ENCODE results near the gene ABCA4. TPM values are rescaled to one million over a fixed set of nuclear protein-coding genes. Genes with fewer than 3 reads are reported as not detected.

Gene ABCA4
- total RNA-seq, 2 donors from 2014 or later = 0.41 to 0.85 TPM

DNA sequence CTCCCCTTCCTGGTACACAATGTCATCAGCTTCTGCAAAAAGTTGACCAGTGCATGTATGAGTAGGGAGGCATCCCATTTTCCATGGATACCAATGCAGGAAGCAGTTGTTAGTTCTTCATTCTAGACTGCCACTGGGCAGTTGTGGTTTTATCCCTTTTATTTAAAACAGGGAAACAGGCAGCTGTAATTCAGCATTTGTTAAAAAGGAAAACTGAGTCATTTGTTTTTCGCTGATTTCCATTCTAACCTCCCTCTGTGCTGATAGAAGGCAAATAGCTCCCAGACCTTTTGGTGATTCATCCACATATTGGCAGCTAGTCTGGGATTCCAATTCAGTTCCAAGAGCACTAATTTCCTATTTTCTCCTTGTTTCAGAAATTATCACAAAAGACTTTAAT lies 21.1 kb upstream of the ABCA4 start:
- 88% methylated on average over 1 of the region's 1 CpG for WGBS
- no peak for DNase-seq (ENCODE audit: low spot score)
- Histone ChIP-seq H3K27ac (no peak overlapping the region), H3K27me3 (replicated peaks; ENCODE audit: insufficient read depth) (no peaks in the 10 kb centered on the region), H3K9me3 (no peaks in the 10 kb centered on the region), H3K4me1 (replicated peaks) (no peaks in the 10 kb centered on the region), H3K4me3 (no peak overlapping the region), H3K36me3 (no peaks in the 10 kb centered on the region)
- TF ChIP-seq POLR2A (IDR thresholded peaks at IDR 0.05) (no peak), POLR2AphosphoS5 (IDR thresholded peaks at IDR 0.05) (no peak)
- TF ChIP-seq, protein P1, sequence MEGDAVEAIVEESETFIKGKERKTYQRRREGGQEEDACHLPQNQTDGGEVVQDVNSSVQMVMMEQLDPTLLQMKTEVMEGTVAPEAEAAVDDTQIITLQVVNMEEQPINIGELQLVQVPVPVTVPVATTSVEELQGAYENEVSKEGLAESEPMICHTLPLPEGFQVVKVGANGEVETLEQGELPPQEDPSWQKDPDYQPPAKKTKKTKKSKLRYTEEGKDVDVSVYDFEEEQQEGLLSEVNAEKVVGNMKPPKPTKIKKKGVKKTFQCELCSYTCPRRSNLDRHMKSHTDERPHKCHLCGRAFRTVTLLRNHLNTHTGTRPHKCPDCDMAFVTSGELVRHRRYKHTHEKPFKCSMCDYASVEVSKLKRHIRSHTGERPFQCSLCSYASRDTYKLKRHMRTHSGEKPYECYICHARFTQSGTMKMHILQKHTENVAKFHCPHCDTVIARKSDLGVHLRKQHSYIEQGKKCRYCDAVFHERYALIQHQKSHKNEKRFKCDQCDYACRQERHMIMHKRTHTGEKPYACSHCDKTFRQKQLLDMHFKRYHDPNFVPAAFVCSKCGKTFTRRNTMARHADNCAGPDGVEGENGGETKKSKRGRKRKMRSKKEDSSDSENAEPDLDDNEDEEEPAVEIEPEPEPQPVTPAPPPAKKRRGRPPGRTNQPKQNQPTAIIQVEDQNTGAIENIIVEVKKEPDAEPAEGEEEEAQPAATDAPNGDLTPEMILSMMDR (IDR thresholded peaks at IDR 0.05) = no peak
- intact Hi-C loops (cut with DNase I) = no loop called here

- intact Hi-C loops (cut with DNase I) = no loop called here
- 89% methylated on average over 5 of the region's 5 CpGs for WGBS
- no peak for DNase-seq (ENCODE audit: low spot score)
- Histone ChIP-seq H3K27me3 (replicated peaks; ENCODE audit: insufficient read depth) (no peaks in the 10 kb centered on the region), H3K4me1 (replicated peaks) (no peaks in the 10 kb centered on the region), H3K4me3 (no peak overlapping the region), H3K27ac (no peak overlapping the region), H3K9me3 (no peaks in the 10 kb centered on the region), H3K36me3 (no peaks in the 10 kb centered on the region)
- TF ChIP-seq, protein P1 (IDR thresholded peaks at IDR 0.05) = no peak
- TF ChIP-seq POLR2A (IDR thresholded peaks at IDR 0.05) (no peak), POLR2AphosphoS5 (IDR thresholded peaks at IDR 0.05) (no peak)
Measured at GRCh38 chr1:94132111-94132510, 11.2 kb upstream of the ABCA4 start.

DNA sequence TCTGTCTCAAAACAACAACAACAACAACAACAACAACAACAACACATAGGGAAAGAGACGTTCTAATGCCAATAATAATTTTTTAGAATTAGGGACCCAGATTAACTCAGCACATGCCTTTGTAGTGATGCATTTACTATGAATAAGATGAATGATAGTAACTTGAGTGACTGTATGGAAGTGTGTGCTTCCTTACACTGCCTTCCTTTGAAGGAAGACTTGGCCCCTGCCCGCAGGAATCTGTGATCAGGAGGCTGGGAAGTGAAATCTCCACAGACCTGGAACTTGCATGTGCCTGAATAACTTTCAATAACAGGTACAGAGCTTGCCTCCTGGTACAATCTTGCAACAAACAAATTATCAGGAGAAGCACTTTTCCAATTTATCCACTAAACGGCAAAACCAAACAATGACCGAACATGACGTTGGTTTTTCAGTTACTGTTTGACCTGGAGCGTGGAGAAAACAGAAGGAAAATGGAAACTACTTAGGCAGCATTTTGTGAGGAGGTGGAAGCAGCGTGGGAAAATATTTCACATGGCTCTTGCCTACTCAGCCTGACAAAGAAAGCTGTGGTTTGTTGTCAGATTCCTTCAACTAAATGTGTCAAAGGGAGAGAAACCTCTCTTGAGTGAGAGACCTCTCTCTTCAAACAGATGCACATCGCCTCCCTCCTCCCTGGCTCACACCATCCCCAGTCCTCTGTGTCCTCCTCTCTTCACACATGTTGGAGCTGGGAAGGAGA lies 10.1 kb upstream of the ABCA4 start:
- H3K4me3 ChIP-seq = no peak overlapping the region
- H3K27ac ChIP-seq = no peak overlapping the region
- H3K4me1 ChIP-seq (replicated peaks) = no peaks in the 10 kb centered on the region
- H3K27me3 ChIP-seq (replicated peaks; ENCODE audit: insufficient read depth) = no peaks in the 10 kb centered on the region
- DNase-seq (ENCODE audit: low spot score) = no peak
- 72% methylated on average over 8 of the region's 8 CpGs for WGBS
- intact Hi-C loops (cut with DNase I) = no loop called here
- H3K36me3 ChIP-seq = no peaks in the 10 kb centered on the region
- TF ChIP-seq, protein P1 (IDR thresholded peaks at IDR 0.05) = no peak
- TF ChIP-seq POLR2AphosphoS5 (IDR thresholded peaks at IDR 0.05) = no peak
- no peak for TF ChIP-seq POLR2A (IDR thresholded peaks at IDR 0.05)
- H3K9me3 ChIP-seq = no peaks in the 10 kb centered on the region

DNA sequence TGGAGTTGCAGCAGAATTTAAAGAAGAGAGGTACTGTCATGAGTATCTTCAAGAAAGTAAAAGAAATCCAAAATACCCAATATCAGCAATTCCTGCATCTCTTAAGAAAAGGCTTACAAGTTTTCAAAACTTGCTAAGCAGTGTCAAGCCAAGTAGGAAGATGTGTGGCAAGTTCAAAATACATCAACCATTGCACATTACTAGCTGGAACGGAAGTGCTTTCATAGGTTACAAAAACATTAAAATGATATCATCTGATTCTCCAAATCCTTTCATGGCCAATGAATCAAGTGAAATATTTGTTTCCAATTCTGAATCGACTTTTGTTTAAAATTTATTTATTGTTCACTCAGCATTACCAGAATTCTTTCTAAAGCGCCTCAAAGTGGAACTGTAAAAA lies 5.7 kb upstream of the ABCA4 start:
- intact Hi-C loops (cut with DNase I) = no loop called here
- Histone ChIP-seq H3K4me3 (no peak overlapping the region), H3K36me3 (no peaks in the 10 kb centered on the region), H3K27ac (no peak overlapping the region), H3K27me3 (replicated peaks; ENCODE audit: insufficient read depth) (no peaks in the 10 kb centered on the region), H3K4me1 (replicated peaks) (no peaks in the 10 kb centered on the region), H3K9me3 (no peaks in the 10 kb centered on the region)
- 81% methylated on average over 3 of the region's 3 CpGs for WGBS
- TF ChIP-seq POLR2A (IDR thresholded peaks at IDR 0.05) (no peak), POLR2AphosphoS5 (IDR thresholded peaks at IDR 0.05) (no peak)
- TF ChIP-seq, protein P1 (IDR thresholded peaks at IDR 0.05) = no peak
- no peak for DNase-seq (ENCODE audit: low spot score)
